GM23338 (cell line): ENCODE data around the gene RTP5. TPM values are rescaled to one million over a fixed set of nuclear protein-coding genes. Genes with fewer than 3 reads are reported as not detected.

Experiments used
- ATAC-seq: fragments of 200-7000 bp; cut with Tn5 transposase; 3 replicates; pipeline ENCODE4 v1.9.1; 2020
- DNase-seq: peaks from one replicate; pipeline ENCODE4 v3.0.0-alpha.2; 2015; ENCODE audit warnings: low spot score
- H2AFZ ChIP-seq: fragments of 200-600 bp; sonication (generic); 2 replicates; pipeline ENCODE4 v1.8.0; 2016; ENCODE audit warnings: antibody characterized with exemption, mild to moderate bottlenecking, moderate library complexity
- H3F3A ChIP-seq: fragments of 200-600 bp; sonication (generic); replicated peaks from 2 replicates; pipeline ENCODE4 v1.8.0; 2017; ENCODE audit warnings: antibody characterized with exemption, mixed run types, low read depth
- H3K27ac ChIP-seq: fragments of 200-600 bp; sonication (generic); 2 replicates; pipeline ENCODE4 v1.6.1; 2016; ENCODE audit warnings: low read depth
- H3K27me3 ChIP-seq: fragments of 200-600 bp; sonication (generic); 2 replicates; pipeline ENCODE4 v1.8.0; 2016; ENCODE audit warnings: mild to moderate bottlenecking, mixed run types, moderate library complexity; ENCODE audit not compliant: insufficient read depth
- H3K36me3 ChIP-seq: fragments of 200-600 bp; sonication (generic); 2 replicates; pipeline ENCODE4 v1.8.0; 2016; ENCODE audit warnings: mild to moderate bottlenecking; ENCODE audit not compliant: insufficient read depth
- H3K4me1 ChIP-seq: fragments of 200-600 bp; sonication (generic); 2 replicates; pipeline ENCODE4 v1.8.0; 2016; ENCODE audit warnings: mild to moderate bottlenecking, moderate library complexity; ENCODE audit not compliant: insufficient read depth
- H3K4me2 ChIP-seq: fragments of 200-600 bp; sonication (generic); 2 replicates; pipeline ENCODE4 v1.7.1; 2017; ENCODE audit warnings: mixed run types
- H3K4me3 ChIP-seq: fragments of 200-600 bp; sonication (generic); 2 replicates; pipeline ENCODE4 v1.6.1; 2016; ENCODE audit warnings: mixed run types
- H3K79me2 ChIP-seq: fragments of 200-600 bp; sonication (generic); replicated peaks from 2 replicates; pipeline ENCODE4 v1.8.0; 2017; ENCODE audit warnings: mild to moderate bottlenecking; ENCODE audit not compliant: insufficient read depth
- H3K9me2 ChIP-seq: fragments of 200-600 bp; sonication (generic); 2 replicates; pipeline ENCODE4 v1.8.0; 2017; ENCODE audit not compliant: insufficient read depth
- H4K20me1 ChIP-seq: fragments of 200-600 bp; sonication (generic); replicated peaks from 2 replicates; pipeline ENCODE4 v1.8.0; 2017; ENCODE audit warnings: mild to moderate bottlenecking; ENCODE audit not compliant: insufficient read depth
- H3K27ac Mint-ChIP-seq: 2 replicates; pipeline ENCODE4 v1.8.0; 2020; ENCODE audit warnings: inconsistent platforms, mild to moderate bottlenecking, moderate library complexity, mixed read lengths
- H3K27me3 Mint-ChIP-seq: 3 replicates; pipeline ENCODE4 v1.8.0; 2022; ENCODE audit warnings: low read depth, mild to moderate bottlenecking, moderate library complexity, mixed read lengths, inconsistent platforms; ENCODE audit not compliant: insufficient read depth, poor library complexity
- H3K36me3 Mint-ChIP-seq: 3 replicates; pipeline ENCODE4 v1.8.0; 2021; ENCODE audit warnings: low read depth, mild to moderate bottlenecking, inconsistent platforms, moderate library complexity, mixed read lengths
- H3K4me1 Mint-ChIP-seq: 3 replicates; pipeline ENCODE4 v1.8.0; 2020; ENCODE audit warnings: mild to moderate bottlenecking, inconsistent platforms, mixed read lengths
- H3K4me3 Mint-ChIP-seq: 3 replicates; pipeline ENCODE4 v1.8.0; 2021; ENCODE audit warnings: moderate library complexity, mild to moderate bottlenecking, inconsistent platforms, mixed read lengths
- H3K9me3 Mint-ChIP-seq: 3 replicates; pipeline ENCODE4 v1.8.0; 2020; ENCODE audit warnings: moderate library complexity, mild to moderate bottlenecking, inconsistent platforms, mixed read lengths
- CREB1 ChIP-seq: fragments of 250-450 bp; sonication (Bioruptor Pico); IDR thresholded peaks from 2 replicates; pipeline ENCODE4 v1.5.0; 2020; ENCODE audit warnings: low read depth, mild to moderate bottlenecking, moderate library complexity
- EZH2 ChIP-seq: fragments of 200-600 bp; sonication (generic); IDR thresholded peaks from one replicate; pipeline ENCODE4 v1.8.0; 2017; ENCODE audit warnings: antibody characterized with exemption, mild to moderate bottlenecking, low read depth; ENCODE audit not compliant: unreplicated experiment
- NANOG ChIP-seq: IDR thresholded peaks from 2 replicates; pipeline ENCODE4 v1.6.1; 2016; ENCODE audit warnings: antibody characterized with exemption, borderline replicate concordance
- POLR2AphosphoS5 ChIP-seq: IDR thresholded peaks from 2 replicates; pipeline ENCODE4 v1.6.1; 2016; ENCODE audit warnings: antibody characterized with exemption, low read depth
- STAT1 ChIP-seq: IDR thresholded peaks from one replicate; pipeline ENCODE4 v1.6.1; 2016; ENCODE audit warnings: antibody characterized with exemption; ENCODE audit not compliant: unreplicated experiment
- polyA plus RNA-seq: library from polyadenylated mRNA; unstranded; fragments of >200 nt; fragmentation: Nextera tagmentation; extraction: Ambion mirVana; gene quantifications from 2 replicates; pipeline ENCODE4 v1.2.1, GENCODE V29; 2016
- total RNA-seq: library from RNA; depleted of rRNA; stranded (reverse); fragments of >200 nt; shearing (Covaris generic); gene quantifications from 2 replicates; pipeline ENCODE4 v1.2.3, GENCODE V29; 2014
- TF ChIP-seq, protein P1 (sequence below): IDR thresholded peaks from one replicate; pipeline ENCODE4 v1.6.1; 2018; ENCODE audit warnings: antibody characterized with exemption; ENCODE audit not compliant: unreplicated experiment
- TF ChIP-seq, protein P2 (sequence below): IDR thresholded peaks from 2 replicates; pipeline ENCODE4 v1.6.1; 2016; ENCODE audit warnings: antibody characterized with exemption
- TF ChIP-seq, protein P3 (sequence below), 2 experiments: fragments of 200-600 bp in 1 of 2; sonication (generic) in 1 of 2; conservative IDR thresholded peaks; 2 replicates each; pipeline versions ENCODE4 v1.5.1 to v1.6.1; 2016 to 2017; ENCODE audit warnings: antibody characterized with exemption in 2 of 2, low read depth in 2 of 2, mild to moderate bottlenecking in 2 of 2, moderate library complexity in 1 of 2

RTP5 gene
- total and polyA plus RNA-seq, 2 experiments from 2014 or later = not detected

DNA sequence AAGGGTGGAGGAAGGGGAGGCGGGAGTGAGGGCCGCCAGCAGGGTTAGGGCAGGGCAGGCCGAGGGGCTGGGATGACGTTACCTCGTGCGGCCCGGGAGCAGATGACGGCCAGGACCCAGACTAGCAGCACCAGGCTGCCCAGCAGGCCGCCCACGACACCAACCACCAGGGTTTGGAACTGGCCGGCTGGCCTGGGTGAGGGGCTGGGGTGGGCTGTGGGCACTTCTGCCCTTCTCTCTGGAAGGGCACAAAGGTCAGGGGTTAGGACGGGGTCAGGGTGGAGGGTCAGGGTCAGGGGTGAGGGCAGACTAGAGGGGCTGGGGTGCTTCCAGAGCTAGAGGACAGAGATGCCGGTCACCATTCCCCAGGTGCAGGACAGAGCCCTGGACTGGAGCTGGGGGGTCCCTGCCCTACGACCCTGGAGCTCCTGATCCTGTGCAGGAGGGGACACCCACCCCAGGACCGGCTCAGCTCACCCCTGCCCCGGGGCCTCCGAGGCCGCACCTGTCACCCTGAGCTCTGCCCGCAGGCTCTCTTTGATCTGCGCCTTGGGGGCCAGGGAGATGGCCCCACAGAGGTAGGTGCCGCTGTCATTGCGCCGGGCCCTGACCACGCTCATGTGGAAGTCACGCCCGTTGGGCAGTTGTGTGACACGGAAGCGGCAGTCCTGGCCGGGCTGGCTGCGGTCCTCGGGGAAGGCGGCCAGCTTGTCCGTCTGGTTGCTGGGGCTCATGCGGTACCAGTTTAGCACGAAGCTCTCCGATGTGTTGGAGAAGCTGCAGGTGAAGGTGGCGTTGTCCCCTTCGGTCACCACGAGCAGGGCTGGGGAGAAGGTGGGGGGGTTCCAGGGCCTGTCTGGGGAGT, 17.2 kb upstream of the RTP5 start (continued):
- TF ChIP-seq, protein P1, sequence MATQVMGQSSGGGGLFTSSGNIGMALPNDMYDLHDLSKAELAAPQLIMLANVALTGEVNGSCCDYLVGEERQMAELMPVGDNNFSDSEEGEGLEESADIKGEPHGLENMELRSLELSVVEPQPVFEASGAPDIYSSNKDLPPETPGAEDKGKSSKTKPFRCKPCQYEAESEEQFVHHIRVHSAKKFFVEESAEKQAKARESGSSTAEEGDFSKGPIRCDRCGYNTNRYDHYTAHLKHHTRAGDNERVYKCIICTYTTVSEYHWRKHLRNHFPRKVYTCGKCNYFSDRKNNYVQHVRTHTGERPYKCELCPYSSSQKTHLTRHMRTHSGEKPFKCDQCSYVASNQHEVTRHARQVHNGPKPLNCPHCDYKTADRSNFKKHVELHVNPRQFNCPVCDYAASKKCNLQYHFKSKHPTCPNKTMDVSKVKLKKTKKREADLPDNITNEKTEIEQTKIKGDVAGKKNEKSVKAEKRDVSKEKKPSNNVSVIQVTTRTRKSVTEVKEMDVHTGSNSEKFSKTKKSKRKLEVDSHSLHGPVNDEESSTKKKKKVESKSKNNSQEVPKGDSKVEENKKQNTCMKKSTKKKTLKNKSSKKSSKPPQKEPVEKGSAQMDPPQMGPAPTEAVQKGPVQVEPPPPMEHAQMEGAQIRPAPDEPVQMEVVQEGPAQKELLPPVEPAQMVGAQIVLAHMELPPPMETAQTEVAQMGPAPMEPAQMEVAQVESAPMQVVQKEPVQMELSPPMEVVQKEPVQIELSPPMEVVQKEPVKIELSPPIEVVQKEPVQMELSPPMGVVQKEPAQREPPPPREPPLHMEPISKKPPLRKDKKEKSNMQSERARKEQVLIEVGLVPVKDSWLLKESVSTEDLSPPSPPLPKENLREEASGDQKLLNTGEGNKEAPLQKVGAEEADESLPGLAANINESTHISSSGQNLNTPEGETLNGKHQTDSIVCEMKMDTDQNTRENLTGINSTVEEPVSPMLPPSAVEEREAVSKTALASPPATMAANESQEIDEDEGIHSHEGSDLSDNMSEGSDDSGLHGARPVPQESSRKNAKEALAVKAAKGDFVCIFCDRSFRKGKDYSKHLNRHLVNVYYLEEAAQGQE = no peak
- TF ChIP-seq CREB1 (CRISPR knock-in tag) = no peak

DNA sequence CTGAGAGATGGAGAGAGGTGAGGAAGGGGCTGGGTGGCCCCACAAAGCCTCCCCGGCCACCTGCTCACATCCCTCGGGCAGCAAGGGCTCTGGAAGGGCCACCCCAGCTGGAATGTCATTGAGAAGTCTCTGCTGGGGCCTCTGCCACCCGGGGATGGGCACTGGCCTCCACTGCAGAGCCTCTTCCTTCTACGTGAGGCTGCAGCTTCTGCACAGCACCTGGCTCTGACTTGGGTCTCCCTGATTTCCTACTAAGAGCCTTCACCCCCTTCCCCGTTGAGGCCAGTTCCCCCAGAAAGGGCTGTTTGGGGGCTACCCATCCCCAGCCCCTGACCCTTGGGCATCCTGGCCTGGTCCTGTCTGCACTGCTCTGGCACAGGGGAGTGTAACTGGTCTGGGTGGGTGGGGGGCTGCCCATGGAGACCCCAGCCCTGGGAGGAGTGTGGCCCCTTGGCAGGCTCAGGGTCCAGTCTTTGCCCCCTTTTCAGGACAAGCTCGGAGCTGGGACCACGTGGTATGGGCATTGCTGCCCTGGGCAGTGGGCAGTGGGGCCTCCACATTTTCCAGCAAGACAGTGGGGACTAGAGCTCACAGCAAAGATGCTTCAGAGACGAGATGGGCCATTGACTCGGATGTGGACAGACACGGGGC, 16.4 kb upstream of the RTP5 start:
- no peaks in the 10 kb centered on the region for H3K4me1 Mint-ChIP-seq
- Histone ChIP-seq H3K4me2 (no peak overlapping the region), H3F3A (no peaks in the 10 kb centered on the region), H2AFZ (no peak overlapping the region), H3K9me2 (no peaks in the 10 kb centered on the region), H3K27ac (no peak overlapping the region), H3K36me3 (no peaks in the 10 kb centered on the region), H3K4me3 (no peak overlapping the region), H3K79me2 (no peaks in the 10 kb centered on the region), H4K20me1 (no peaks in the 10 kb centered on the region), H3K4me1 (no peaks in the 10 kb centered on the region), H3K27me3 (no peaks in the 10 kb centered on the region)
- no peak overlapping the region for H3K27ac Mint-ChIP-seq
- ATAC-seq = no peak
- H3K36me3 Mint-ChIP-seq = no peaks in the 10 kb centered on the region
- peaks cover 6% of the 10 kb centered on the region for H3K27me3 Mint-ChIP-seq
- no peak for DNase-seq
- no peak overlapping the region for H3K4me3 Mint-ChIP-seq
- H3K9me3 Mint-ChIP-seq = no peaks in the 10 kb centered on the region; the same call in 2 of the 3 replicates
- no peak for TF ChIP-seq CREB1 (CRISPR knock-in tag)
- no peak for TF ChIP-seq POLR2AphosphoS5
- TF ChIP-seq, protein P2, sequence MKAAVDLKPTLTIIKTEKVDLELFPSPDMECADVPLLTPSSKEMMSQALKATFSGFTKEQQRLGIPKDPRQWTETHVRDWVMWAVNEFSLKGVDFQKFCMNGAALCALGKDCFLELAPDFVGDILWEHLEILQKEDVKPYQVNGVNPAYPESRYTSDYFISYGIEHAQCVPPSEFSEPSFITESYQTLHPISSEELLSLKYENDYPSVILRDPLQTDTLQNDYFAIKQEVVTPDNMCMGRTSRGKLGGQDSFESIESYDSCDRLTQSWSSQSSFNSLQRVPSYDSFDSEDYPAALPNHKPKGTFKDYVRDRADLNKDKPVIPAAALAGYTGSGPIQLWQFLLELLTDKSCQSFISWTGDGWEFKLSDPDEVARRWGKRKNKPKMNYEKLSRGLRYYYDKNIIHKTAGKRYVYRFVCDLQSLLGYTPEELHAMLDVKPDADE = no peak
- TF ChIP-seq, protein P3, sequence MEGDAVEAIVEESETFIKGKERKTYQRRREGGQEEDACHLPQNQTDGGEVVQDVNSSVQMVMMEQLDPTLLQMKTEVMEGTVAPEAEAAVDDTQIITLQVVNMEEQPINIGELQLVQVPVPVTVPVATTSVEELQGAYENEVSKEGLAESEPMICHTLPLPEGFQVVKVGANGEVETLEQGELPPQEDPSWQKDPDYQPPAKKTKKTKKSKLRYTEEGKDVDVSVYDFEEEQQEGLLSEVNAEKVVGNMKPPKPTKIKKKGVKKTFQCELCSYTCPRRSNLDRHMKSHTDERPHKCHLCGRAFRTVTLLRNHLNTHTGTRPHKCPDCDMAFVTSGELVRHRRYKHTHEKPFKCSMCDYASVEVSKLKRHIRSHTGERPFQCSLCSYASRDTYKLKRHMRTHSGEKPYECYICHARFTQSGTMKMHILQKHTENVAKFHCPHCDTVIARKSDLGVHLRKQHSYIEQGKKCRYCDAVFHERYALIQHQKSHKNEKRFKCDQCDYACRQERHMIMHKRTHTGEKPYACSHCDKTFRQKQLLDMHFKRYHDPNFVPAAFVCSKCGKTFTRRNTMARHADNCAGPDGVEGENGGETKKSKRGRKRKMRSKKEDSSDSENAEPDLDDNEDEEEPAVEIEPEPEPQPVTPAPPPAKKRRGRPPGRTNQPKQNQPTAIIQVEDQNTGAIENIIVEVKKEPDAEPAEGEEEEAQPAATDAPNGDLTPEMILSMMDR (conservative IDR thresholded peaks at IDR 0.05; ENCODE audit: low read depth in 2 of 2) = no peak
- no peak for TF ChIP-seq STAT1
- TF ChIP-seq, protein P1 = no peak
- no peak for TF ChIP-seq NANOG
- no peak for TF ChIP-seq EZH2
